GM23338 (cell line): ENCODE results near the gene PKD1L1.

ENCODE experiments used
- EZH2 ChIP-seq: fragments of 200-600 bp; sonication (generic); IDR thresholded peaks from one replicate; pipeline ENCODE4 v1.8.0; 2017; ENCODE audit warnings: antibody characterized with exemption, mild to moderate bottlenecking, low read depth; ENCODE audit not compliant: unreplicated experiment
- EZH2phosphoT487 ChIP-seq: fragments of 200-600 bp; sonication (generic); IDR thresholded peaks from one replicate; pipeline ENCODE4 v1.8.1; 2018; ENCODE audit warnings: antibody characterized with exemption; ENCODE audit not compliant: unreplicated experiment
- STAT1 ChIP-seq: IDR thresholded peaks from one replicate; pipeline ENCODE4 v1.6.1; 2016; ENCODE audit warnings: antibody characterized with exemption; ENCODE audit not compliant: unreplicated experiment
- TF ChIP-seq, protein P1 (sequence below), 2 experiments: fragments of 200-600 bp in 1 of 2; sonication (generic) in 1 of 2; conservative IDR thresholded peaks; 2 replicates each; pipeline versions ENCODE4 v1.5.1 to v1.6.1; 2016 to 2017; ENCODE audit warnings: antibody characterized with exemption in 2 of 2, low read depth in 2 of 2, mild to moderate bottlenecking in 2 of 2, moderate library complexity in 1 of 2

DNA sequence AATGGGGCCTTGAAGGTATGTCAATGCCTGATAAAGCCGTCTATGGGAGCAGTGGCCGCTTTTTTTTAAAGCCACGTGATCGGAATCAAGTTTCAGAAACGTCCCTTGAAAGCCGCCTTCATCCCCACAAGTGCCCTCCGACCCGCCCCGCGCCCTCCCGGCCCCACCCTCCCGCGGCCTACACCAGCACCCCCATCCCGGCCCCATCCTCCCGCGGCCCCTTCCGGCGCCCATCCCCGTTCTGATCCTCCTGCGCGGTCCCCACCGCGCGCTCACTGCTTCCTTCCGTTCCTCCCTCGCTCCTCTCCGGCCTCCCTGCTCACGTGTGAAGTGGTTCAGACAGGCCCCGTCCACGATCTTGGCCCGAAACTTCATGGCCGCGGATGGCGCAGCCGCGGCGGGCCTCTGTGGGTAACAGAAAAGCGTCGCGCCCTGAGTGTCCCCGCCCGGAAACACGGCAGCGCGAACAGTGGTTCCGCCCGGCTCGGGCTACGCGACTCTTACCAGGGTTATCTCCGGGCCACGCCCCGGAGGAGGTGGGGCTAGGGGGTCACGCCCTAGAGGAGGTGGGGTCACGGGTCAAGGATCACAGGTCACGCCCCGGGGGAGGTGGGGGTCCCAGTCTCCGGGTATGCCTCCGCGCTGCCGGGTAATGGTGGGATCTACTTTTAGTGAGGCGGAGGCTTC lies 31.0 kb upstream of the PKD1L1 start, which contains the start of gene HUS1:
- TF ChIP-seq STAT1: no peak
- TF ChIP-seq EZH2: no peak
- TF ChIP-seq, protein P1, sequence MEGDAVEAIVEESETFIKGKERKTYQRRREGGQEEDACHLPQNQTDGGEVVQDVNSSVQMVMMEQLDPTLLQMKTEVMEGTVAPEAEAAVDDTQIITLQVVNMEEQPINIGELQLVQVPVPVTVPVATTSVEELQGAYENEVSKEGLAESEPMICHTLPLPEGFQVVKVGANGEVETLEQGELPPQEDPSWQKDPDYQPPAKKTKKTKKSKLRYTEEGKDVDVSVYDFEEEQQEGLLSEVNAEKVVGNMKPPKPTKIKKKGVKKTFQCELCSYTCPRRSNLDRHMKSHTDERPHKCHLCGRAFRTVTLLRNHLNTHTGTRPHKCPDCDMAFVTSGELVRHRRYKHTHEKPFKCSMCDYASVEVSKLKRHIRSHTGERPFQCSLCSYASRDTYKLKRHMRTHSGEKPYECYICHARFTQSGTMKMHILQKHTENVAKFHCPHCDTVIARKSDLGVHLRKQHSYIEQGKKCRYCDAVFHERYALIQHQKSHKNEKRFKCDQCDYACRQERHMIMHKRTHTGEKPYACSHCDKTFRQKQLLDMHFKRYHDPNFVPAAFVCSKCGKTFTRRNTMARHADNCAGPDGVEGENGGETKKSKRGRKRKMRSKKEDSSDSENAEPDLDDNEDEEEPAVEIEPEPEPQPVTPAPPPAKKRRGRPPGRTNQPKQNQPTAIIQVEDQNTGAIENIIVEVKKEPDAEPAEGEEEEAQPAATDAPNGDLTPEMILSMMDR (conservative IDR thresholded peaks at IDR 0.05; ENCODE audit: low read depth in 2 of 2): no peak
- no peak for TF ChIP-seq EZH2phosphoT487
